Stimulated activated naive CD4-positive, alpha-beta T cell treated with Interleukin-2 at 50 U/mL for 16 hours (primary cell): ENCODE measurements around the gene NUAK1.

ENCODE experiments used
- DNase-seq: peaks from one replicate; lab custom pipeline; 2025; lab: John Stamatoyannopoulos, UW

The NUAK1 gene

GRCh38 chr12:106062693-106063092, 76.1 kb downstream of the NUAK1 start:
- DNase-seq: no peak

DNA sequence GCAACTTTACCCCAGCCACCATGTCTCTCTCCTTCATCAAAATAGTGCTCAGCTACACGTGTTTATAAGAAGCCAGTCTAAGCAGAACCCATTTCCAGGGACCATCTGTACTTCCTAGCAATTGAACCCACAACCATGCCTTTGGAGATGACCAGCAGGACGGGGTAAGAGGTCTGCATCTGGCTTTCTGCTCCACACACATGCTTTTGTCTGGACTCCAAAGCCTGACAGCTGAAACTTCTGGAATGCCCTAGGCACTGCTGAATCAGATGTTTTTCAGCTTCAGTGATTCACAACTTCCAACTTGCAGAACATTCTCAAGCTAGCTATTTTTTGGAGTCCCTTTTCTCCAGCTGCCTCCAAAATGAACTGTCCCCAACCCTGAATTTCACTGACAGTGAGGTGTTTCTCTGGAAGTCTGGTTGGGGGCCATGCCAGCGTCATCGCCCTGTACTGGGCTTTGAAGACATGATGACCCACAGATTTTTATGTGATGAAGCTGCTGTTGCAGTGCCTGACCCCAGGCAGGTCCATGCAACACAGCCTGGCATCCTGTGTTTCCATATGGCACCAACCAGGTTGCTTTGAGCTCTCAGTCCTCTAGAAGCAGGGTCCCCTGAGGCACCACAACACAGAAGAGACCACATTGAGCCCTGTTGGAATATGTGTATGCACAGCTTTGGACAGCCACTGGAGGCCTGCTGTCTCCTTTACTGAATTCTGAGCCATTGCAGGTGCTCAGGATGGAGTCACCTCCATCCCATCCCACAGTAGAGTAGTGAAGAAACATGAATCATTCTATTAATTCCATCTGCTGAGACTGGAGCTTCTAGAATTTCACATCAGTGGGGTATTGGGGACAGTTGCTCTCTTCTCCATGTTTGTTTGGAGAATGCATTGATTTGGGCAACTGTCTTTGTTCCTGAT, 80.2 kb downstream of the NUAK1 start:
- no peak for DNase-seq

DNA sequence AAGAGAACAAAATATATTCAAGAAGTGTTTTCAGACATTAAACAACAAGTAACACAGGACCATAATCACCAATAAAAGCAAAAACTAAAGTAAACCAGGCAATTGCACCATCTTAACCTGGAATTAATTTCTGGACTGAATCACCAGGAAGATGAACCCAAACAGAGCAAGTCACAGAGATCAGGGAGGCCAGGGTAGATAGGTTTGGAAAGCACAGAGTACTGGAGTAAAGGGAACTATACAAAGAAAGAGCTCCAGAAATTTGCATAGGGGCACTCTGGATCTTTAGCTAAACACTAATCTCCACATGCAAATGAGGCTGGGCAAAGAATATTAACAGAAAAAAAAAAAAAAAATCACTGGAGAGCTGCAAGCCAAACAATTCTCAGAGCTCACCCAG, 84.7 kb downstream of the NUAK1 start:
- no peak for DNase-seq

- no peak for DNase-seq
Observed at GRCh38 chr12:106051853-106052531, 86.8 kb downstream of the NUAK1 start.

- no peak for DNase-seq
Observed at GRCh38 chr12:106049546-106049945, 89.2 kb downstream of the NUAK1 start.

DNA sequence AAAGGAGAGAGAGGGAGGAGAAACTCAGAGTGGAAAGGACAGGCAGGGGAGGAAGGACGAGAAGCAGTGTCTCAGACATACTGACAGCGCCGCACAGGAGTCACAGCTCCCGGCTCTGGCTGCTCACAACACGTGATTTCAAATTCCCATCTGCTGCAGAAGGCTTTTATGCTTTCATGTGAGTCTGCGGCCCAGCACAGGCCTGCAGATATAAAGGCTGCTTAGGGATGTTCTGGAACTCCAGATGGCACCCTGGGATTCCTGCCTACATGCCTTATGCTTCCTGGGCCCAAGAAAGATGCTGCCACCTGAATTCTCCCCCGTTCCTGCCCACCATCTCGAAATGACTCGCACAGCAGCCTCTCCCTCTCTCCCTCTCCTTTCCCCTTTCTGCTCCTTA, 89.6 kb downstream of the NUAK1 start:
- no peak for DNase-seq

DNA sequence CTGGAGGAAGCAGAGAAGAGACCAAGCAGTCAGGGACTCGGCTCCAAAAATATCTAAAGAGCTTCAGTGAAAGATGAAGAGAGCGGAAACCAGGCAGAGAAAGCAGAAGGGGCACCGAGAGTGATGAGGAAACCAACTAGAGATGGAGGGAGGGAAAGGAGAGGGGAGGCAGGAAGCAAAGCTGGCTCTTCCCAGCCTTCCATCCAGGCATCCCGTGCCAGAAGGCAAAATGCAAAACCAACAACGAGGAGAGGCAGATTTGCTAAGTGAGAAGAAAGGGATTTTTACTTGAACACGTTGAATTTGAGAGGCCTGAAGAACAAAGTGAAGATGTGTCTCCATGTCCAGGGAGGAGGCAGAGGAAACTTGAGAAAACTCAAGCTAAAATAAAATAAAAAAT, 90.1 kb downstream of the NUAK1 start:
- no peak for DNase-seq

- DNase-seq: no peak
Observed at GRCh38 chr12:106048016-106048415, 90.7 kb downstream of the NUAK1 start.

GRCh38 chr12:106046947-106047346, 91.8 kb downstream of the NUAK1 start:
- no peak for DNase-seq

DNA sequence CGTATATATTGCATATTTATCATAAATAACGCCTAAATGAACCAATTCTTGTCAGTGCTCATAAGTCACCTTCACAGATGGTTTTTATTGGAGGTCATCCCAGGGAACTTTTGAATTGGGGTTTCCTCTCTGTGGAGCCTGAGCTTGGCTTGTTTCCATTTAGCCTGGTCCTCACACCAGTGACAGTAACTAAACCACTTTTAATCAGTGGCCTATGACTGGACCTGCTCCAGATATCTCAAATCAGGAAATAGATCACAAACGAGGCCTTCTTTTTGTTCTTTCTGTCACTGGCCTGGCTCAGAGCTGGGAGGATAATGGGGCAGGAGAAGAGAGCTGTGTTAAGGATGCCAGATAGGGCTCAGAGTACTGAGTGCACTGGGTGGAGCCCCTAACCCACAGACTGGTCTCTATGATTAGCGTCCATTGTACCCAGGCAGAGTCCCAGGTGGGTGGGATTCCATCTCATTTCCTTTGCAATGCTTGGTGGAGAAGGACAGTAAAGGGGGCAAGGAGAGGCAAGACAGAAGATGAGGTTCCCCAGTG, 92.4 kb downstream of the NUAK1 start:
- no peak for DNase-seq

DNA sequence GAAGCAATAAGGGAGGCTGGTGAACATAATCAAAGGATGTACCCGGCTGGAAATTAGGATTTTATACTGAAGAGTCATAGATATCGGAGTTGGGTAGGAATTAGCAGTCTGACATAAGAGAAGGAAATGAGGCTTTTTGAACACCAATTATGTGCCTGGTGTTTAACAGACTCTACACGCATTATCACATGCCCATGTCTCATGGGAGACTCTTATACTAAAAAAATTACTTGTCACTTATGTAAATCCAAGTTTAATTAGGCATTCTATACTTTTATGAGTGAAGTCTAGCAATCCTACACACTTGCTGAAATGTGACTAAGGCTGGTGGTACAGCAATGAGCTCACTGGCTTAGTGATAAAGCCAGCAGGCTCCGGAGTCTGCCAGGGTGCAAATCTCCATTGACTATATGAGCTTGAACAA, 93.5 kb downstream of the NUAK1 start:
- DNase-seq: no peak

DNA sequence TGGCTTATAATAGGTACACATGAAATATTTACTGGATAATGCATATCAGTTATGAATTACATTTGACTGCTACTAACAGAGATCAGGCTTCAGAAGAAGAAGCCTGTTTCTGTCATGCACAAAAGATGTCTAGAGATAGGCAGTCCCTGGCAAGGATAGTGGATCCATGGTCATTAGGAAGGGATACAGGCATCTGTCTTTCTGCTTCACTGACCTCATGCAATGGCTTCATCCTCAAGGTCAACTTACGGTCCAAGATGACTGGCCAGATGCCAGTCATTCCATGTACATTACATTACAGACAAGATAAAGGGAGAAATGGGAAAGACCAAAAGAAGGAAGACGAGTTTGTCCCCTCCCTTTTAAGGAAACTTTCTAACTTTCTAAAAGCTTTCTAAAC, 94.0 kb downstream of the NUAK1 start:
- DNase-seq: no peak

GRCh38 chr12:106042037-106042436, 96.7 kb downstream of the NUAK1 start:
- no peak for DNase-seq

- DNase-seq: no peak
Observed at GRCh38 chr12:106040521-106040920, 98.2 kb downstream of the NUAK1 start.

GRCh38 chr12:106039646-106040404, 98.9 kb downstream of the NUAK1 start:
- no peak for DNase-seq

DNA sequence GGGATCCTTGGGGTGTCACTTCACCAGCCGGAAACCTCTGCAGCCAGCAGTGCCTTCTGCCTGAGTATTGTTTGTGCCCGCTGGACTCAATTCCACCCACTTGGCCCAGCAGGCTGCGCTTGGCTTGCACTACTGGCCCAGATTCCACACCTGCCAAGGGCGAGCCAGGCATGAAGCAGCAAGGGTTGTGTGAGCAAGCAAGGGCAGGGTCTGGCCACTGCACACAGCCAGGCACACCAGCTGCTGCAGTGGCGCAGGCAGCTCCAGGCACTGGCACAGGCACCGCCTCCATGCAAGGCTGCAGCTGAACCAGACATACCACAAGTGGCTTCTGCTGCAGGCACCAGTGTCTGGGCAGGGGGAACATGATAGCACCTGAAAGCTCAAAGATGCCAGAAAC, 99.5 kb downstream of the NUAK1 start:
- DNase-seq: no peak

- no peak for DNase-seq
Observed at GRCh38 chr12:106037524-106038298, 101.0 kb downstream of the NUAK1 start.

- DNase-seq: no peak
Observed at GRCh38 chr12:106035421-106035820, 103.3 kb downstream of the NUAK1 start.

DNA sequence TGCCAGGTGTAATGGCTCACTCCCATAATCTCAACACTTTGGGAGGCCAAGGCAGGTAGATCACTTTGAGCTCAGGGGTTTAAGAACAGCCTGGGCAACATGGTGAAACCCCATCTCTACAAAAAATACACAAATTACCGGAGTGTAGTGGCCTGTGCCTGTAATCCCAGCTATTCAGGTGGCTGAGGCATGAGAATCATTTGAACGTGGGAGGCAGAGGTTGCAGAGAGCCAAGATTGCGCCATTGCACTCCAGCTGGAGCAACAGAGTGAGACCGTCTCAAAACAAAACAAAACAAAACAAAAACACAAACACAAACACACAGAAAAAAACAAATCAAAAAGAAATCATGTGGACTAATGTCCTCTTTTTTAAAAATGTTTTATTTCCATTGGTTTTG, 104.4 kb downstream of the NUAK1 start:
- no peak for DNase-seq

DNA sequence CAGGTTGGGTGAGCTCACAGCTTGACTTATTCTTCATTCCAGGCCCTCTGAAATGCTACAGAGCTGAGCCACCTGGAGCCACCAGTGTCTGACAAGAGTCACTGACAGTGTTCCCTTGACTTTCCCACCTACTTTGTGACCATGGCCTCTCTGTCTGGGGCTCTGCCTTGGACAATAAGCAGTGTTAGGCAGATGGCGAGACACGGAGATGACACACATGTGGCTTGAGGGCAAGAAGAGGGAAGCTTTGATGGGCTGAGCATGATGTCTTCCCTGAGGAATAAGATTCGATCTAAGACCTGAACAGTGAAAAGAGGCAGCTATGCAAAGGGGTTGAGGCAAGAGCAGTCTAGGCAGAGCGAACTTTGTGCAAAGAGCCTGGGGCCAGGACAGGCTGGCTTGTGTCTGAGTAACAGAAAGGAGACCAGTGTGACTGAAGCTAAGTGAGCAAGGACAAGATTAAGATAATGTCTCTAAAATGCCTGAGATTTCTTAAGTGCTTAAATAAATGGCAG, 105.5 kb downstream of the NUAK1 start:
- no peak for DNase-seq

DNA sequence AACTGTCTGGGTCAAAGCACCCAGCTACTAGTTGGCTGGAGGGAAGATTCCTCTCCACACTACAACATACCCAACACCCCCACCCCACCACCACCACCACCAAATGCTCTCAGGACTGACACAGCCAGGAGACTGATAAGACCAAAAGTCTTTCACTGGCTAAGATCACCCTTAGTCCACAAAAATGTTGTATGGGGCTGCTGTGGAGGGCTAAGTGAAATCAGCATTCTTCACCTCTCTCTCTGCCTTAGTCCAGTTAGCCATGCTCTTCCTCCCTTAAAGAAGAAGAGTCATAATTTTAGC, 106.2 kb downstream of the NUAK1 start:
- no peak for DNase-seq
